HepG2 (cell line): ENCODE measurements around the gene PAM16. TPM values are rescaled to one million over a fixed set of nuclear protein-coding genes. Genes with fewer than 3 reads are reported as not detected.

Experiments
- ATF7 ChIP-seq, 2 experiments: fragments of 450-650 bp in 1 of 2; sonication (generic) in 1 of 2; formaldehyde crosslinking in 1 of 2; IDR thresholded peaks; 2 replicates each; pipeline versions ENCODE4 v1.4.0 to v1.6.1; 2016 to 2020; ENCODE audit warnings: antibody characterized with exemption in 1 of 2, mild to moderate bottlenecking in 1 of 2, missing genetic modification reagents in 1 of 2
- KDM2A ChIP-seq: sonication (generic); formaldehyde crosslinking; IDR thresholded peaks from 2 replicates; pipeline ENCODE4 v1.4.0; 2020; ENCODE audit warnings: low read depth, missing genetic modification reagents, borderline replicate concordance
- NCOR1 ChIP-seq: fragments of 200-600 bp; sonication (generic); IDR thresholded peaks from 2 replicates; pipeline ENCODE4 v1.7.0; 2017; ENCODE audit warnings: antibody characterized with exemption, low read length, borderline replicate concordance
- NFIC ChIP-seq: IDR thresholded peaks from 2 replicates; pipeline ENCODE4 v1.6.1; 2012; ENCODE audit warnings: mild to moderate bottlenecking, low read length, inconsistent platforms
- RNF2 ChIP-seq: fragments of 450-650 bp; conservative IDR thresholded peaks from 2 replicates; pipeline ENCODE4 v1.6.1; 2016; ENCODE audit warnings: low read depth
- THAP9 ChIP-seq: sonication (generic); formaldehyde crosslinking; IDR thresholded peaks from 2 replicates; pipeline ENCODE4; 2020; ENCODE audit warnings: missing genetic modification reagents, mild to moderate bottlenecking, borderline replicate concordance
- ZFP41 ChIP-seq: sonication (generic); formaldehyde crosslinking; IDR thresholded peaks from 2 replicates; pipeline ENCODE4 v1.4.0; 2020; ENCODE audit warnings: mild to moderate bottlenecking, missing genetic modification reagents, borderline replicate concordance
- ZMYM3 ChIP-seq: sonication (generic); formaldehyde crosslinking; IDR thresholded peaks from 2 replicates; pipeline ENCODE4 v1.5.1; 2020; ENCODE audit warnings: mild to moderate bottlenecking, missing genetic modification reagents
- ZNF24 ChIP-seq: fragments of 450-650 bp; IDR thresholded peaks from 2 replicates; pipeline ENCODE4 v1.6.1; 2017; ENCODE audit warnings: antibody characterized with exemption, mild to moderate bottlenecking
- ZNF33A ChIP-seq: sonication (generic); formaldehyde crosslinking; IDR thresholded peaks from 2 replicates; pipeline ENCODE4 v1.5.1; 2020; ENCODE audit warnings: missing genetic modification reagents, mild to moderate bottlenecking, moderate library complexity, borderline replicate concordance
- ZNF414 ChIP-seq: sonication (generic); formaldehyde crosslinking; IDR thresholded peaks from 2 replicates; pipeline ENCODE4 v1.5.0; 2020; ENCODE audit warnings: missing genetic modification reagents
- ZNF546 ChIP-seq: sonication (generic); formaldehyde crosslinking; conservative IDR thresholded peaks from 2 replicates; pipeline ENCODE4 v1.8.1; 2023; ENCODE audit warnings: mild to moderate bottlenecking, missing genetic modification reagents
- ZNF549 ChIP-seq: sonication (generic); formaldehyde crosslinking; IDR thresholded peaks from 2 replicates; pipeline ENCODE4 v1.5.0; 2020; ENCODE audit warnings: missing genetic modification reagents
- ZNF75D ChIP-seq: sonication (generic); formaldehyde crosslinking; IDR thresholded peaks from 2 replicates; pipeline ENCODE4 v1.8.1; 2023; ENCODE audit warnings: missing genetic modification reagents, mild to moderate bottlenecking, borderline replicate concordance
- polyA plus RNA-seq, 8 experiments: library from polyadenylated mRNA; depleted of rRNA in 3 of 8; stranded (reverse) in 7 of 8; unstranded in 1 of 8; fragments of >200 nt; fragmentation: Illumina TruSeq in 4 of 8; extraction: Trizol in 4 of 8; gene quantifications; 2 replicates each; pipeline versions ENCODE4 v1.2.1 to v1.2.3, GENCODE V29; 2011 to 2016; ENCODE audit warnings: low read depth in 4 of 8, missing spikeins in 1 of 8, mixed read lengths in 1 of 8; ENCODE audit not compliant: insufficient read depth in 1 of 8
- total RNA-seq, 5 experiments: library from RNA; depleted of rRNA; stranded (reverse); fragments of >200 nt; fragmentation: Illumina TruSeq; extraction: Trizol; gene quantifications; 2 replicates each; pipeline ENCODE4 v1.2.3, GENCODE V29; 2016; ENCODE audit warnings: low read depth in 1 of 5
- TF ChIP-seq, protein P1 (sequence below): sonication (generic); formaldehyde crosslinking; IDR thresholded peaks from 2 replicates; pipeline ENCODE4 v1.4.0; 2020; ENCODE audit warnings: missing genetic modification reagents
- TF ChIP-seq, protein P2 (sequence below): IDR thresholded peaks from 2 replicates; pipeline ENCODE4 v1.6.1; 2016; ENCODE audit warnings: low read depth, control low read depth
- TF ChIP-seq, protein P3 (sequence below): sonication (generic); formaldehyde crosslinking; IDR thresholded peaks from 2 replicates; pipeline ENCODE4 v1.4.0; 2020; ENCODE audit warnings: missing genetic modification reagents, borderline replicate concordance
- TF ChIP-seq, protein P4 (sequence below): sonication (generic); formaldehyde crosslinking; IDR thresholded peaks from 2 replicates; pipeline ENCODE4 v1.5.0; 2020; ENCODE audit warnings: missing genetic modification reagents

The PAM16 gene
- total and polyA plus RNA-seq, 2 of the 13 experiments (the other 11 are each of a cell fraction or from before 2014, with no cell fraction given): 51.5 to 51.8 TPM

- TF ChIP-seq ZMYM3 (CRISPR knock-in tag) (peak; percentile 90), THAP9 (CRISPR knock-in tag) (peak; percentile 48; the same call in 1 of the 2 replicates), ZNF33A (CRISPR knock-in tag) (no peak), ZNF75D (CRISPR knock-in tag) (no peak), RNF2 (no peak), NFIC (no peak), NCOR1 (no peak), ZNF24 (no peak), ZNF549 (CRISPR knock-in tag) (no peak), ZFP41 (CRISPR knock-in tag) (no peak), ZNF546 (peak; percentile 60; the same call in 1 of the 2 replicates), ATF7 (IDR thresholded peaks at IDR 0.05) (no peak), ATF7 (CRISPR knock-in tag; IDR thresholded peaks at IDR 0.05) (0 out of 2 replicates have a peak, but pooled peaks have one; percentile 8), KDM2A (CRISPR knock-in tag) (peak; percentile 83; the same call in 1 of the 2 replicates), ZNF414 (no peak)
- TF ChIP-seq, protein P1, sequence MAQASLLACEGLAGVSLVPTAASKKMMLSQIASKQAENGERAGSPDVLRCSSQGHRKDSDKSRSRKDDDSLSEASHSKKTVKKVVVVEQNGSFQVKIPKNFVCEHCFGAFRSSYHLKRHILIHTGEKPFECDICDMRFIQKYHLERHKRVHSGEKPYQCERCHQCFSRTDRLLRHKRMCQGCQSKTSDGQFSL (CRISPR knock-in tag): peak; percentile 68
- TF ChIP-seq, protein P2, sequence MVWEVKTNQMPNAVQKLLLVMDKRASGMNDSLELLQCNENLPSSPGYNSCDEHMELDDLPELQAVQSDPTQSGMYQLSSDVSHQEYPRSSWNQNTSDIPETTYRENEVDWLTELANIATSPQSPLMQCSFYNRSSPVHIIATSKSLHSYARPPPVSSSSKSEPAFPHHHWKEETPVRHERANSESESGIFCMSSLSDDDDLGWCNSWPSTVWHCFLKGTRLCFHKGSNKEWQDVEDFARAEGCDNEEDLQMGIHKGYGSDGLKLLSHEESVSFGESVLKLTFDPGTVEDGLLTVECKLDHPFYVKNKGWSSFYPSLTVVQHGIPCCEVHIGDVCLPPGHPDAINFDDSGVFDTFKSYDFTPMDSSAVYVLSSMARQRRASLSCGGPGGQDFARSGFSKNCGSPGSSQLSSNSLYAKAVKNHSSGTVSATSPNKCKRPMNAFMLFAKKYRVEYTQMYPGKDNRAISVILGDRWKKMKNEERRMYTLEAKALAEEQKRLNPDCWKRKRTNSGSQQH: no peak
- TF ChIP-seq, protein P3, sequence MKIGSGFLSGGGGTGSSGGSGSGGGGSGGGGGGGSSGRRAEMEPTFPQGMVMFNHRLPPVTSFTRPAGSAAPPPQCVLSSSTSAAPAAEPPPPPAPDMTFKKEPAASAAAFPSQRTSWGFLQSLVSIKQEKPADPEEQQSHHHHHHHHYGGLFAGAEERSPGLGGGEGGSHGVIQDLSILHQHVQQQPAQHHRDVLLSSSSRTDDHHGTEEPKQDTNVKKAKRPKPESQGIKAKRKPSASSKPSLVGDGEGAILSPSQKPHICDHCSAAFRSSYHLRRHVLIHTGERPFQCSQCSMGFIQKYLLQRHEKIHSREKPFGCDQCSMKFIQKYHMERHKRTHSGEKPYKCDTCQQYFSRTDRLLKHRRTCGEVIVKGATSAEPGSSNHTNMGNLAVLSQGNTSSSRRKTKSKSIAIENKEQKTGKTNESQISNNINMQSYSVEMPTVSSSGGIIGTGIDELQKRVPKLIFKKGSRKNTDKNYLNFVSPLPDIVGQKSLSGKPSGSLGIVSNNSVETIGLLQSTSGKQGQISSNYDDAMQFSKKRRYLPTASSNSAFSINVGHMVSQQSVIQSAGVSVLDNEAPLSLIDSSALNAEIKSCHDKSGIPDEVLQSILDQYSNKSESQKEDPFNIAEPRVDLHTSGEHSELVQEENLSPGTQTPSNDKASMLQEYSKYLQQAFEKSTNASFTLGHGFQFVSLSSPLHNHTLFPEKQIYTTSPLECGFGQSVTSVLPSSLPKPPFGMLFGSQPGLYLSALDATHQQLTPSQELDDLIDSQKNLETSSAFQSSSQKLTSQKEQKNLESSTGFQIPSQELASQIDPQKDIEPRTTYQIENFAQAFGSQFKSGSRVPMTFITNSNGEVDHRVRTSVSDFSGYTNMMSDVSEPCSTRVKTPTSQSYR (CRISPR knock-in tag): no peak
- TF ChIP-seq, protein P4, sequence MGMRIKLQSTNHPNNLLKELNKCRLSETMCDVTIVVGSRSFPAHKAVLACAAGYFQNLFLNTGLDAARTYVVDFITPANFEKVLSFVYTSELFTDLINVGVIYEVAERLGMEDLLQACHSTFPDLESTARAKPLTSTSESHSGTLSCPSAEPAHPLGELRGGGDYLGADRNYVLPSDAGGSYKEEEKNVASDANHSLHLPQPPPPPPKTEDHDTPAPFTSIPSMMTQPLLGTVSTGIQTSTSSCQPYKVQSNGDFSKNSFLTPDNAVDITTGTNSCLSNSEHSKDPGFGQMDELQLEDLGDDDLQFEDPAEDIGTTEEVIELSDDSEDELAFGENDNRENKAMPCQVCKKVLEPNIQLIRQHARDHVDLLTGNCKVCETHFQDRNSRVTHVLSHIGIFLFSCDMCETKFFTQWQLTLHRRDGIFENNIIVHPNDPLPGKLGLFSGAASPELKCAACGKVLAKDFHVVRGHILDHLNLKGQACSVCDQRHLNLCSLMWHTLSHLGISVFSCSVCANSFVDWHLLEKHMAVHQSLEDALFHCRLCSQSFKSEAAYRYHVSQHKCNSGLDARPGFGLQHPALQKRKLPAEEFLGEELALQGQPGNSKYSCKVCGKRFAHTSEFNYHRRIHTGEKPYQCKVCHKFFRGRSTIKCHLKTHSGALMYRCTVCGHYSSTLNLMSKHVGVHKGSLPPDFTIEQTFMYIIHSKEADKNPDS: no peak
Observed at GRCh38 chr16:4328046-4328781, 22.9 kb downstream of the PAM16 start (continued).
